Psoas muscle (tissue), 8 donors: Measurements from ENCODE around the gene RNF10. TPM values are rescaled to one million over a fixed set of nuclear protein-coding genes. Genes with fewer than 3 reads are reported as not detected.
"Not testable (repeated sequence)": the region's sequence is repeated elsewhere in the genome, so short reads cannot be mapped to it uniquely, and the experiment has no call there.

Source experiments
- ATAC-seq, 4 donors: fragments of 200-7000 bp; cut with Tn5 transposase; one replicate each; pipeline ENCODE4 v1.9.1; 2020; ENCODE audit warnings: moderate library complexity in 3 of 4, mild to moderate bottlenecking in 2 of 4
- DNase-seq, 2 donors: peaks; one replicate each; pipeline ENCODE4 v3.0.0-alpha.2; 2020
- H3K27ac ChIP-seq: fragments of 200-600 bp; one replicate; pipeline ENCODE4 v1.8.0; 2022
- H3K27me3 ChIP-seq, 3 donors: fragments of 200-600 bp in 1 of 3; one replicate each; pipeline versions ENCODE4 v1.6.1 to v1.8.0; 2013 to 2022; ENCODE audit warnings: low read length in 2 of 3, mild to moderate bottlenecking in 2 of 3, moderate library complexity in 1 of 3; ENCODE audit not compliant: insufficient read depth in 3 of 3
- H3K36me3 ChIP-seq, 2 donors: fragments of 200-600 bp in 1 of 2; one replicate each; pipeline versions ENCODE4 v1.6.1 to v1.8.0; 2013 to 2022; ENCODE audit warnings: low read depth in 1 of 2, mild to moderate bottlenecking in 1 of 2, moderate library complexity in 1 of 2; ENCODE audit not compliant: insufficient read depth in 1 of 2
- H3K4me1 ChIP-seq: fragments of 200-600 bp; one replicate; pipeline ENCODE4 v1.8.0; 2022
- H3K4me3 ChIP-seq: fragments of 200-600 bp; one replicate; pipeline ENCODE4 v1.8.0; 2022; ENCODE audit warnings: mild to moderate bottlenecking
- H3K9me3 ChIP-seq: fragments of 200-600 bp; one replicate; pipeline ENCODE4 v1.8.0; 2022
- CTCF ChIP-seq: fragments of 200-600 bp; IDR thresholded peaks from one replicate; pipeline ENCODE4 v1.8.0; 2022; ENCODE audit warnings: antibody characterized with exemption
- WGBS, 3 donors: extraction: QIAGEN DNeasy Blood & Tissue Kit; methylation state at CpG; one replicate each; pipeline versions ENCODE4 v1.1.6 to v1.1.7; 2013; 5-methylcytosine and 5-hydroxymethylcytosine counted together
- intact Hi-C, 2 donors: fragments of 100-400 bp; cut with DNase I; formaldehyde crosslinking; loops; one replicate each; pipeline versions ENCODE4 v1.11.0 to v1.14.2; 2022
- polyA plus RNA-seq, 3 donors: library from polyadenylated mRNA; stranded (reverse); fragments of 200-250 nt; gene quantifications; one replicate each; pipeline ENCODE4 v1.2.3, GENCODE V29; 2013
- total RNA-seq, 4 donors: library from RNA; stranded (reverse); fragmentation: NEBNext Ultra II Directional in 2 of 4; extraction: Animal tissue kit (Norgen Biotek cat#: 25700) in 2 of 4; gene quantifications; one replicate each; pipeline versions ENCODE4 v1.2.1 to v1.2.4, GENCODE V29; 2021 to 2023
- donor health status: healthy with polysubstance abuse.
- donor health status: DM: no; HTN: no; CAD: no; lungs with moderate emphysema.
- donor health status: Bipolar disorder and iron deficiency.
- donor health status: healthy.
- donor health status: DM: yes; HTN: yes; CAD: no.
- donor health status: DM: no; HTN: no; CAD: no.
- donor health status: DM: no; HTN: no; CAD: no.
- donor health status: DM: yes; HTN: yes; CAD: no.

The RNF10 gene
- total and polyA plus RNA-seq, 7 donors = 296 to 624 (median 324) TPM

- DNase-seq (no peak), ATAC-seq (no peak)
- Histone ChIP-seq H3K4me1 (no peaks in the 10 kb centered on the region), H3K27me3 (peaks cover 0 to 14% (median 2%) of the 10 kb centered on the region in 3 donors), H3K4me3 (no peak overlapping the region), H3K9me3 (no peaks in the 10 kb centered on the region), H3K36me3 (no peaks in the 10 kb centered on the region), H3K27ac (no peak overlapping the region)
- TF ChIP-seq CTCF = no peak
- intact Hi-C loops = no loop called here
These were observed 80.7 kb downstream of the RNF10 start for GRCh38 chr12:120614848-120615247.

GRCh38 chr12:120617193-120617592, 83.0 kb downstream of the RNF10 start:
- ATAC-seq, H3K9me3 ChIP-seq, H3K4me1 ChIP-seq, H3K4me3 ChIP-seq, H3K36me3 ChIP-seq, DNase-seq, H3K27ac ChIP-seq, intact Hi-C loops: not testable (repeated sequence)
- 80 to 86% (median 82%) methylated on average over 3 of the region's 3 CpGs for WGBS, 3 donors
- peaks cover 0 to 20% (median 2%) of the 10 kb centered on the region in 3 donors for H3K27me3 ChIP-seq

- H3K4me1 ChIP-seq, intact Hi-C loops, DNase-seq: not testable (repeated sequence)
These were observed 83.6 kb downstream of the RNF10 start for GRCh38 chr12:120617767-120618166.

GRCh38 chr12:120618954-120619615, 84.9 kb downstream of the RNF10 start:
- Histone ChIP-seq H3K36me3 (no peaks in the 10 kb centered on the region), H3K4me1 (no peaks in the 10 kb centered on the region), H3K27ac (no peak overlapping the region), H3K9me3 (no peaks in the 10 kb centered on the region), H3K4me3 (no peak overlapping the region), H3K27me3 (peaks cover 0 to 20% (median 2%) of the 10 kb centered on the region in 3 donors)
- WGBS, 3 donors = 31 to 35% (median 35%) methylated on average over 8 of the region's 8 CpGs
- ATAC-seq = no peak
- intact Hi-C loops = no loop called here
- TF ChIP-seq CTCF = no peak
- DNase-seq = no peak

More at GRCh38 chr12:120617767-120618166, 83.6 kb downstream of the RNF10 start:
- not testable (repeated sequence) for H3K27ac ChIP-seq, H3K4me3 ChIP-seq, H3K36me3 ChIP-seq, H3K9me3 ChIP-seq, ATAC-seq
- 92 to 96% (median 94%) methylated on average over 4 of the region's 4 CpGs for WGBS, 3 donors
- H3K27me3 ChIP-seq = peaks cover 0 to 20% (median 2%) of the 10 kb centered on the region in 3 donors

- H3K4me1 ChIP-seq = no peaks in the 10 kb centered on the region
- ATAC-seq (no peak), DNase-seq (no peak)
- intact Hi-C loops = no loop called here
- no peak overlapping the region for H3K4me3 ChIP-seq
- H3K36me3 ChIP-seq = no peaks in the 10 kb centered on the region
- no peak for TF ChIP-seq CTCF
- peaks cover 0 to 20% (median 2%) of the 10 kb centered on the region in 3 donors for H3K27me3 ChIP-seq
- WGBS, 3 donors = 80 to 83% (median 80%) methylated on average over 2 of the region's 2 CpGs
- H3K27ac ChIP-seq = no peak overlapping the region
- no peaks in the 10 kb centered on the region for H3K9me3 ChIP-seq
These were observed 86.5 kb downstream of the RNF10 start for GRCh38 chr12:120620624-120621023.
